ENCODE results near the gene CDK15. TPM values are rescaled to one million over a fixed set of nuclear protein-coding genes. Genes with fewer than 3 reads are reported as not detected.

CDK15 gene
- total and polyA plus RNA-seq, 5 donors from 2014 or later, result not detected

DNA sequence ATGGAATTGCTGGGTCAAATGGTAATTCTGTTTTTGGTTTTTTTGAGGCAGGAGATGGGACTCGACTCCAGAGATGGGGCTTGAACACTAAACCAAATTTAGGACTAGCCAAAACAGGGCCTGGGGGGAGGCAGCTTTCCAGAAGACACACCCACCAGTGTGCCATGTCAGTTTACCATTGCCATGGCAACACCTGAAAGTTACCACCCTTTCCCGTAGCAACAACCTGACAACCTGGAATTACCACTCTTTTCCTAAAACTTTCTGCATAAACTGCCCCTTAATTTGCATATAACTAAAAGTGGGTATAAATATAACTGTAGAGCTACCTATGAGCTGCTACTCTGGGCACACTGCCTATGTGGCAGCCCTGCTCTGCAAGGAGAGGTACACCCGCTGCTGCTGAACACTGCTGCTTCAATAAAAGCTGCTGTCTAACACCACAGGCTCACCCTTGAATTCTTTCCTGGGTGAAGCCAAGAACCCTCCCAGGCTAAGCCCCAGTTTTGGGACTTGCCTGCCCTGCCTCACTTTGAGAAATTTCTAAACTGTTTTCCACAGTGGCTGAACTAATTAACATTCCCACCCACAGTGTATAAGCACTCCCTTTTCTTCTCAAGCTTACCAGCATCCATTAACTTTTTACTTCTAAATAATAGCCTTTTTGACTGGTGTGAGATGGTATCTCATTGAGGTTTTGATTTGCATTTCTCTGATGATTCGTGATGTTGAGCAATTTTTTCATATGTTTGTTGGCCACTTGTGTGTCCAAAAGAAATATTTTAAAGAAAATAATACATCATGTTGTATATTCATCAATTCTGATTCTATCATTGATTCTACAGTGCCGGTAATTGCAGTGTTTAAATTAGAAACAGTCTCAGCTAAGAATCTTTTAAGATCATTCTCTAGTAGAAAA lies 10.6 kb downstream of the CDK15 start:
- Mint-ChIP-seq H3K36me3 (no peaks in the 10 kb centered on the region), H3K27ac (no peak overlapping the region), H3K4me1 (no peaks in the 10 kb centered on the region), H3K4me3 (no peak overlapping the region), H3K27me3 (peaks cover 19% of the 10 kb centered on the region), H3K9me3 (no peaks in the 10 kb centered on the region)
- DNase-seq, result no peak
- peaks cover 11% of the 10 kb centered on the region for H3K27me3 ChIP-seq (ENCODE audit: control insufficient read depth, insufficient read depth, low read length)
- H3K4me1 ChIP-seq (ENCODE audit: control insufficient read depth, insufficient read depth, low read length, poor library complexity, severe bottlenecking), result no peaks in the 10 kb centered on the region
- H3K27ac ChIP-seq (ENCODE audit: insufficient read depth, low read length, poor library complexity, severe bottlenecking), result no peak overlapping the region
- H3K36me3 ChIP-seq (ENCODE audit: control insufficient read depth, insufficient read depth, low read length), result no peaks in the 10 kb centered on the region
- no peak for ATAC-seq (ENCODE audit: low read depth in 2 of 2)
- H3K4me3 ChIP-seq (ENCODE audit: low read depth, low read length), result no peak overlapping the region
- no peaks in the 10 kb centered on the region for H3K9me3 ChIP-seq (ENCODE audit: control insufficient read depth in 2 of 2, low read length in 2 of 2)

GRCh38 chr2:201820383-201821007 lies 14.2 kb downstream of the CDK15 start:
- no peaks in the 10 kb centered on the region for H3K9me3 Mint-ChIP-seq
- H3K4me3 Mint-ChIP-seq, result no peak overlapping the region
- Histone ChIP-seq H3K27ac (ENCODE audit: insufficient read depth, low read length, poor library complexity, severe bottlenecking) (no peak overlapping the region), H3K4me1 (ENCODE audit: control insufficient read depth, insufficient read depth, low read length, poor library complexity, severe bottlenecking) (no peaks in the 10 kb centered on the region), H3K9me3 (ENCODE audit: control insufficient read depth in 2 of 2, low read length in 2 of 2) (no peaks in the 10 kb centered on the region), H3K4me3 (ENCODE audit: low read depth, low read length) (no peak overlapping the region), H3K36me3 (ENCODE audit: control insufficient read depth, insufficient read depth, low read length) (no peaks in the 10 kb centered on the region), H3K27me3 (ENCODE audit: control insufficient read depth, insufficient read depth, low read length) (peaks cover 7% of the 10 kb centered on the region)
- DNase-seq (no peak), ATAC-seq (ENCODE audit: low read depth in 2 of 2) (no peak)
- no peaks in the 10 kb centered on the region for H3K4me1 Mint-ChIP-seq
- peaks cover 23% of the 10 kb centered on the region for H3K27me3 Mint-ChIP-seq
- H3K27ac Mint-ChIP-seq, result no peak overlapping the region
- no peaks in the 10 kb centered on the region for H3K36me3 Mint-ChIP-seq

DNA sequence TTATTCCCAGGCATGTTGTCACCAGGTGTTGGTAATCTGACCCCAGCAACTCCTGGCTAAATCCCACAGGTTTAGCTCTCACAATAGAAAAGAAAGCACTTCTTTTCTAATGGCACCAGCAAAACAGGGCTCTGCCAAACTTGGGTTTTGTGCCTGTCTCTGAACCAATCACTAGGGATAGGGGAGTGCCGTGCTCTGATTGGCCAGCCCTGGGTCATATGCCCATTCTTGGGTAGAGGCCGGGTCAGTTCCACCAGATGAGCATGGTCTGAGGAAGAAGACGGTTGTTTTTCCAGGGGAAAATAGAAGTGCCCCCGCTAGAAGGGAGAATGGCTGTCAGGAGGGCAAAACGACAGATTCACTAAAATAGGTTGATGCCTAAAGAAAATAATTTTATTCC lies 14.7 kb downstream of the CDK15 start:
- H3K4me1 ChIP-seq (ENCODE audit: control insufficient read depth, insufficient read depth, low read length, poor library complexity, severe bottlenecking), result no peaks in the 10 kb centered on the region
- Mint-ChIP-seq H3K27ac (no peak overlapping the region), H3K9me3 (no peaks in the 10 kb centered on the region), H3K36me3 (no peaks in the 10 kb centered on the region), H3K4me1 (no peaks in the 10 kb centered on the region), H3K27me3 (peaks cover 23% of the 10 kb centered on the region), H3K4me3 (no peak overlapping the region)
- no peak overlapping the region for H3K4me3 ChIP-seq (ENCODE audit: low read depth, low read length)
- ATAC-seq (ENCODE audit: low read depth in 2 of 2) (no peak), DNase-seq (no peak)
- no peak overlapping the region for H3K27ac ChIP-seq (ENCODE audit: insufficient read depth, low read length, poor library complexity, severe bottlenecking)
- no peaks in the 10 kb centered on the region for H3K9me3 ChIP-seq (ENCODE audit: control insufficient read depth in 2 of 2, low read length in 2 of 2)
- no peaks in the 10 kb centered on the region for H3K36me3 ChIP-seq (ENCODE audit: control insufficient read depth, insufficient read depth, low read length)
- H3K27me3 ChIP-seq (ENCODE audit: control insufficient read depth, insufficient read depth, low read length), result peaks cover 7% of the 10 kb centered on the region

GRCh38 chr2:201824212-201824611 lies 17.9 kb downstream of the CDK15 start:
- no peak overlapping the region for H3K4me3 ChIP-seq (ENCODE audit: low read depth, low read length)
- no peak for ATAC-seq (ENCODE audit: low read depth in 2 of 2)
- no peaks in the 10 kb centered on the region for H3K36me3 ChIP-seq (ENCODE audit: control insufficient read depth, insufficient read depth, low read length)
- H3K36me3 Mint-ChIP-seq, result no peaks in the 10 kb centered on the region
- H3K27ac ChIP-seq (ENCODE audit: insufficient read depth, low read length, poor library complexity, severe bottlenecking), result no peak overlapping the region
- DNase-seq, result no peak
- H3K9me3 ChIP-seq (ENCODE audit: control insufficient read depth in 2 of 2, low read length in 2 of 2), result no peaks in the 10 kb centered on the region
- peaks cover 33% of the 10 kb centered on the region for H3K27me3 Mint-ChIP-seq
- H3K27me3 ChIP-seq (ENCODE audit: control insufficient read depth, insufficient read depth, low read length), result peaks cover 7% of the 10 kb centered on the region
- H3K4me1 Mint-ChIP-seq, result no peaks in the 10 kb centered on the region
- H3K4me3 Mint-ChIP-seq, result no peak overlapping the region
- no peaks in the 10 kb centered on the region for H3K9me3 Mint-ChIP-seq
- H3K27ac Mint-ChIP-seq, result no peak overlapping the region
- no peaks in the 10 kb centered on the region for H3K4me1 ChIP-seq (ENCODE audit: control insufficient read depth, insufficient read depth, low read length, poor library complexity, severe bottlenecking)

DNA sequence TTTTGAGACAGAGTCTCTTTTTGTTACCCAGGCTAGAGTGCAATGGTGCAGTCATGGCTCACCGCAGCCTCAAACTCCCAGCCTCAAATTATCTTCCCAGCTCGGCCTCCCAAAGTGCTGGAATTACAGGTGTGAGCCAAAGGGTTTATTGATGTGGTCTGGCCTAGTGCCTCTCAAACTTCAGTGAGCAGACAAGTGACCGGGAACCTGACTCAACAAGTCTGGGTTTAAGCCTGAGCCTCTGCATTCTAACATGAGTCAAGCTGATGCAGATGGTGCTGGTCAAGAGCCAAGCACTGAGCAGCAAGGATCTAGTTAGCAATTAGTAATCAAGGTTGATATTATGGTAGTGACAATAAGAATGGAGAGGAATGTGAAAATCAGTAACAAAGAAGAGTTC lies 21.3 kb downstream of the CDK15 start:
- Mint-ChIP-seq H3K4me1 (no peaks in the 10 kb centered on the region), H3K27me3 (peaks cover 25% of the 10 kb centered on the region), H3K36me3 (no peaks in the 10 kb centered on the region), H3K27ac (no peak overlapping the region), H3K9me3 (no peaks in the 10 kb centered on the region), H3K4me3 (no peak overlapping the region)
- H3K9me3 ChIP-seq (ENCODE audit: control insufficient read depth in 2 of 2, low read length in 2 of 2), result no peaks in the 10 kb centered on the region
- H3K36me3 ChIP-seq (ENCODE audit: control insufficient read depth, insufficient read depth, low read length), result no peaks in the 10 kb centered on the region
- H3K4me1 ChIP-seq (ENCODE audit: control insufficient read depth, insufficient read depth, low read length, poor library complexity, severe bottlenecking), result no peaks in the 10 kb centered on the region
- no peak for DNase-seq
- no peaks in the 10 kb centered on the region for H3K27me3 ChIP-seq (ENCODE audit: control insufficient read depth, insufficient read depth, low read length)
- H3K27ac ChIP-seq (ENCODE audit: insufficient read depth, low read length, poor library complexity, severe bottlenecking), result no peak overlapping the region
- ATAC-seq (ENCODE audit: low read depth in 2 of 2), result no peak
- no peak overlapping the region for H3K4me3 ChIP-seq (ENCODE audit: low read depth, low read length)

DNA sequence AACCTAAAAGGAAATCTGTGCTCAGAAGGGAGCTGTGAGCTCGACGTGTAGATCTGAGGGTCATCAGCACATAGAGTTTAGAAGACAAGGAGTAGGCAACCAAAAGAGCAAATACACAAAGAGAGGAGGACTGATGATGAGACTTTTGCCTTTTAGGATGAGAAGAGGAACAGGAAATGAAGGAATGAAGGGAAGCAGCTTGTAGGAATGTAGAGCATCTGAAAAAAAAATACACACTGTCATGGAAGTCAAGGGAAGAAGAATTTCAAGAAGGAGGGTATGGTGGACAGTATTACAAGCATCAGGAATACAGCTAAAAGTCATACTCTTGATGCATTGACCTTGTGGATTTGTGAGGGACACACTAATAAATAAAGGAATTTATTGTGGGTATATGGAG lies 21.9 kb downstream of the CDK15 start:
- Mint-ChIP-seq H3K27me3 (peaks cover 25% of the 10 kb centered on the region), H3K36me3 (no peaks in the 10 kb centered on the region), H3K4me1 (no peaks in the 10 kb centered on the region), H3K4me3 (no peak overlapping the region), H3K27ac (no peak overlapping the region), H3K9me3 (no peaks in the 10 kb centered on the region)
- Histone ChIP-seq H3K4me3 (ENCODE audit: low read depth, low read length) (no peak overlapping the region), H3K27me3 (ENCODE audit: control insufficient read depth, insufficient read depth, low read length) (no peaks in the 10 kb centered on the region), H3K27ac (ENCODE audit: insufficient read depth, low read length, poor library complexity, severe bottlenecking) (no peak overlapping the region), H3K36me3 (ENCODE audit: control insufficient read depth, insufficient read depth, low read length) (no peaks in the 10 kb centered on the region), H3K4me1 (ENCODE audit: control insufficient read depth, insufficient read depth, low read length, poor library complexity, severe bottlenecking) (no peaks in the 10 kb centered on the region), H3K9me3 (ENCODE audit: control insufficient read depth in 2 of 2, low read length in 2 of 2) (no peaks in the 10 kb centered on the region)
- DNase-seq (no peak), ATAC-seq (ENCODE audit: low read depth in 2 of 2) (no peak)

- Histone ChIP-seq H3K27ac (ENCODE audit: insufficient read depth, low read length, poor library complexity, severe bottlenecking) (no peak overlapping the region), H3K36me3 (ENCODE audit: control insufficient read depth, insufficient read depth, low read length) (no peaks in the 10 kb centered on the region), H3K4me3 (ENCODE audit: low read depth, low read length) (no peak overlapping the region), H3K4me1 (ENCODE audit: control insufficient read depth, insufficient read depth, low read length, poor library complexity, severe bottlenecking) (no peaks in the 10 kb centered on the region), H3K9me3 (ENCODE audit: control insufficient read depth in 2 of 2, low read length in 2 of 2) (no peaks in the 10 kb centered on the region), H3K27me3 (ENCODE audit: control insufficient read depth, insufficient read depth, low read length) (no peaks in the 10 kb centered on the region)
- DNase-seq, result no peak
- Mint-ChIP-seq H3K4me3 (no peak overlapping the region), H3K27ac (peak overlapping the region in 1 of 3 donors; percentile 40), H3K27me3 (peaks cover 24% of the 10 kb centered on the region), H3K9me3 (no peaks in the 10 kb centered on the region), H3K4me1 (no peaks in the 10 kb centered on the region), H3K36me3 (no peaks in the 10 kb centered on the region)
- no peak for ATAC-seq (ENCODE audit: low read depth in 2 of 2)
These were observed 24.3 kb downstream of the CDK15 start for GRCh38 chr2:201830666-201831065.

GRCh38 chr2:201831469-201831868 lies 25.1 kb downstream of the CDK15 start:
- H3K27me3 ChIP-seq (ENCODE audit: control insufficient read depth, insufficient read depth, low read length), result no peaks in the 10 kb centered on the region
- H3K4me1 ChIP-seq (ENCODE audit: control insufficient read depth, insufficient read depth, low read length, poor library complexity, severe bottlenecking), result no peaks in the 10 kb centered on the region
- Mint-ChIP-seq H3K9me3 (peaks cover 0 to under 1% (median 0%) of the 10 kb centered on the region in 7 donors), H3K36me3 (no peaks in the 10 kb centered on the region), H3K27me3 (peaks cover 26% of the 10 kb centered on the region), H3K4me1 (no peaks in the 10 kb centered on the region), H3K27ac (no peak overlapping the region), H3K4me3 (no peak overlapping the region)
- no peak for DNase-seq
- ATAC-seq (ENCODE audit: low read depth in 2 of 2), result no peak
- H3K9me3 ChIP-seq (ENCODE audit: control insufficient read depth in 2 of 2, low read length in 2 of 2), result no peaks in the 10 kb centered on the region
- H3K36me3 ChIP-seq (ENCODE audit: control insufficient read depth, insufficient read depth, low read length), result no peaks in the 10 kb centered on the region
- no peak overlapping the region for H3K4me3 ChIP-seq (ENCODE audit: low read depth, low read length)
- no peak overlapping the region for H3K27ac ChIP-seq (ENCODE audit: insufficient read depth, low read length, poor library complexity, severe bottlenecking)
